ENCODE data around the gene OR10G4. TPM values are rescaled to one million over a fixed set of nuclear protein-coding genes. Genes with fewer than 3 reads are reported as not detected.
"Not testable (repeated sequence)": the region's sequence is repeated elsewhere in the genome, so short reads cannot be mapped to it uniquely, and the experiment has no call there.

OR10G4 gene
- total RNA-seq: not detected

GRCh38 chr11:124012697-124013096 is at the start of gene OR10G4:
OR10G4 (plus strand) TSS chr11:124012997; CDS start chr11:124015575, 2,578 bp downstream.
- DNase-seq (ENCODE audit: low spot score): no peak

GRCh38 chr11:123973816-123974215 is 39.0 kb upstream of the OR10G4 start:
- DNase-seq (ENCODE audit: low spot score): no peak

GRCh38 chr11:123976770-123977560 is 35.8 kb upstream of the OR10G4 start:
- DNase-seq (ENCODE audit: low spot score): no peak

GRCh38 chr11:123977731-123978347 is 35.0 kb upstream of the OR10G4 start, which contains the start of gene OR10S1:
OR10S1 (minus strand) TSS chr11:123977781; CDS start chr11:123977664, 117 bp downstream.
- no peak for DNase-seq (ENCODE audit: low spot score)

GRCh38 chr11:123979311-123979710 is 33.5 kb upstream of the OR10G4 start:
- no peak for DNase-seq (ENCODE audit: low spot score)

GRCh38 chr11:123995119-123995518 is 17.7 kb upstream of the OR10G4 start, which contains the start of gene OR10G6:
OR10G6 (minus strand) TSS chr11:123995161; CDS start chr11:123995161, 0 bp downstream.
- DNase-seq (ENCODE audit: low spot score): no peak

GRCh38 chr11:124015837-124016236 is 3.0 kb downstream of the OR10G4 start:
- not testable (repeated sequence) for DNase-seq (ENCODE audit: low spot score)

- no peak for DNase-seq (ENCODE audit: low spot score)
Measured at GRCh38 chr11:124026498-124026897, 13.7 kb downstream of the OR10G4 start, which contains the start of gene OR10G8. OR10G8 (plus strand) TSS chr11:124026798; CDS start chr11:124029623, 2,825 bp downstream.

- DNase-seq (ENCODE audit: low spot score): no peak
Measured at GRCh38 chr11:124036666-124037065, 23.9 kb downstream of the OR10G4 start.

GRCh38 chr11:124039557-124039956 is 26.8 kb downstream of the OR10G4 start:
- DNase-seq (ENCODE audit: low spot score): no peak

- DNase-seq (ENCODE audit: low spot score): no peak
Measured at GRCh38 chr11:124041254-124041653, 28.5 kb downstream of the OR10G4 start, which contains the start of gene OR10G7. OR10G7 (minus strand) TSS chr11:124041325; CDS start chr11:124039001, 2,324 bp downstream.

GRCh38 chr11:124043420-124043819 is 30.6 kb downstream of the OR10G4 start:
- DNase-seq (ENCODE audit: low spot score): no peak

GRCh38 chr11:124050748-124051147 is 38.0 kb downstream of the OR10G4 start:
- no peak for DNase-seq (ENCODE audit: low spot score)

- DNase-seq (ENCODE audit: low spot score): no peak
Measured at GRCh38 chr11:124052966-124053365, 40.2 kb downstream of the OR10G4 start.

Other genes with a start within 250 kb of the OR10G4 start
- gene OR6M1, start 206.6 kb upstream of the OR10G4 start, total RNA-seq: not detected
- gene TMEM225, start 127.3 kb upstream of the OR10G4 start, total RNA-seq: not detected
- not detected for gene OR8D4, start 110.8 kb upstream of the OR10G4 start, total RNA-seq
- gene OR4D5, start 73.4 kb upstream of the OR10G4 start, total RNA-seq: not detected
- not detected for gene OR6T1, start 69.2 kb upstream of the OR10G4 start, total RNA-seq
- not detected for gene OR10S1, start 35.2 kb upstream of the OR10G4 start, total RNA-seq
- gene OR10G6, start 17.8 kb upstream of the OR10G4 start, total RNA-seq: not detected
- gene OR10G9, start 10.0 kb downstream of the OR10G4 start, total RNA-seq: not detected
- gene OR10G8, start 13.8 kb downstream of the OR10G4 start, total RNA-seq: not detected
- not detected for gene OR10G7, start 28.3 kb downstream of the OR10G4 start, total RNA-seq
- 60.2 TPM for gene VWA5A, start 102.5 kb downstream of the OR10G4 start, total RNA-seq
- gene OR10D3, start 170.3 kb downstream of the OR10G4 start, total RNA-seq: not detected
- gene OR8G1, start 228.1 kb downstream of the OR10G4 start, total RNA-seq: not detected
- not detected for gene OR8G5, start 243.4 kb downstream of the OR10G4 start, total RNA-seq